IMR-90 (cell line): Measurements from ENCODE around the gene PTPN7.
"Not testable (repeated sequence)": the region's sequence is repeated elsewhere in the genome, so short reads cannot be mapped to it uniquely, and the experiment has no call there.

Experiments
- BHLHE40 ChIP-seq: fragments of 150-350 bp; IDR thresholded peaks from 2 replicates; pipeline ENCODE4 v1.6.1; 2016; ENCODE audit warnings: mild to moderate bottlenecking, low read depth, low read length
- CEBPB ChIP-seq: IDR thresholded peaks from 2 replicates; pipeline ENCODE4 v1.6.1; 2012; ENCODE audit warnings: low read depth, low read length, improper control_type of control experiment
- CHD1 ChIP-seq: IDR thresholded peaks from 2 replicates; pipeline ENCODE4 v1.6.1; 2012; ENCODE audit warnings: low read depth, low read length, improper control_type of control experiment
- CTCF ChIP-seq: conservative IDR thresholded peaks from 2 replicates; pipeline ENCODE4 v1.5.1; 2012; ENCODE audit warnings: mild to moderate bottlenecking, low read depth, low read length, improper control_type of control experiment
- ELK1 ChIP-seq: fragments of 150-350 bp; IDR thresholded peaks from 2 replicates; pipeline ENCODE4 v1.6.1; 2016; ENCODE audit warnings: low read depth, mild to moderate bottlenecking, low read length, moderate library complexity, borderline replicate concordance
- MAFK ChIP-seq: IDR thresholded peaks from 2 replicates; pipeline ENCODE4 v1.6.1; 2012; ENCODE audit warnings: low read depth, low read length, improper control_type of control experiment
- POLR2A ChIP-seq: IDR thresholded peaks from 2 replicates; pipeline ENCODE4 v1.6.1; 2012; ENCODE audit warnings: mild to moderate bottlenecking, low read depth, low read length
- RAD21 ChIP-seq: IDR thresholded peaks from 2 replicates; pipeline ENCODE4 v1.6.1; 2012; ENCODE audit warnings: low read length, improper control_type of control experiment
- RFX5 ChIP-seq: IDR thresholded peaks from 2 replicates; pipeline ENCODE4 v1.8.0; 2012; ENCODE audit warnings: low read depth, mild to moderate bottlenecking, low read length, moderate library complexity
- SMC3 ChIP-seq: fragments of 150-350 bp; IDR thresholded peaks from 2 replicates; pipeline ENCODE4 v1.6.1; 2016; ENCODE audit warnings: low read depth, mild to moderate bottlenecking, antibody characterized with exemption, low read length, moderate library complexity
- USF2 ChIP-seq: fragments of 150-350 bp; IDR thresholded peaks from 2 replicates; pipeline ENCODE4 v1.6.1; 2017; ENCODE audit warnings: mild to moderate bottlenecking, antibody characterized with exemption, low read length, low read depth

- not testable (repeated sequence) for TF ChIP-seq POLR2A, USF2, CTCF, CHD1, ELK1, RFX5, CEBPB, BHLHE40, MAFK, SMC3, RAD21
These were observed 20.3 kb upstream of the PTPN7 start for GRCh38 chr1:202180751-202181139.
